Astrocyte (in vitro differentiated cells and primary cell): ENCODE data around the gene LELP1. TPM values are rescaled to one million over a fixed set of nuclear protein-coding genes. Genes with fewer than 3 reads are reported as not detected.
"Not testable (repeated sequence)": the region's sequence is repeated elsewhere in the genome, so short reads cannot be mapped to it uniquely, and the experiment has no call there.

Source experiments
- DNase-seq: peaks from one replicate; pipeline ENCODE4 v3.0.0-alpha.2; 2010; ENCODE audit warnings: low read depth
- FAIRE-seq: peaks from 2 replicates; lab custom pipeline; 2011; peaks lifted over from hg19 to GRCh38; lab: Jason Lieb, UNC
- H2AFZ ChIP-seq: 2 replicates; pipeline ENCODE4 v1.6.0; 2012; ENCODE audit warnings: low read depth, low read length, inconsistent platforms
- H3K27ac ChIP-seq: 2 replicates; pipeline ENCODE4 v1.5.1; 2011; ENCODE audit warnings: low read depth, low read length, inconsistent platforms
- H3K27me3 ChIP-seq: 2 replicates; pipeline ENCODE4 v1.6.0; 2011; ENCODE audit warnings: low read length, inconsistent platforms; ENCODE audit not compliant: insufficient read depth
- H3K36me3 ChIP-seq: 2 replicates; pipeline ENCODE4 v1.5.1; 2011; ENCODE audit warnings: low read length, inconsistent platforms; ENCODE audit not compliant: insufficient read depth
- H3K4me1 ChIP-seq: 2 replicates; pipeline ENCODE4 v1.5.1; 2011; ENCODE audit warnings: low read length, inconsistent platforms; ENCODE audit not compliant: insufficient read depth
- H3K4me2 ChIP-seq: 2 replicates; pipeline ENCODE4 v1.6.0; 2012; ENCODE audit warnings: low read length, inconsistent platforms
- H3K4me3 ChIP-seq: 2 replicates; pipeline ENCODE4 v1.5.1; 2011; ENCODE audit warnings: low read depth, mild to moderate bottlenecking, low read length, inconsistent platforms; ENCODE audit not compliant: insufficient read depth
- H3K79me2 ChIP-seq: 2 replicates; pipeline ENCODE4 v1.6.0; 2012; ENCODE audit warnings: mild to moderate bottlenecking, low read length, inconsistent platforms; ENCODE audit not compliant: insufficient read depth
- H3K9ac ChIP-seq: 2 replicates; pipeline ENCODE4 v1.6.0; 2012; ENCODE audit warnings: mild to moderate bottlenecking, low read length, inconsistent platforms
- H3K9me3 ChIP-seq: 2 replicates; pipeline ENCODE4 v1.5.1; 2012; ENCODE audit warnings: low read depth, mild to moderate bottlenecking, low read length, inconsistent platforms; ENCODE audit not compliant: insufficient read depth
- H4K20me1 ChIP-seq: 2 replicates; pipeline ENCODE4 v1.6.0; 2012; ENCODE audit warnings: low read length, inconsistent platforms; ENCODE audit not compliant: insufficient read depth
- H3K27ac Mint-ChIP-seq: one replicate; pipeline ENCODE4 v1.8.0; 2021; ENCODE audit warnings: mild to moderate bottlenecking, mixed read lengths; ENCODE audit not compliant: unreplicated experiment
- H3K27me3 Mint-ChIP-seq: one replicate; pipeline ENCODE4 v1.8.0; 2021; ENCODE audit warnings: low read depth, mixed read lengths; ENCODE audit not compliant: unreplicated experiment
- H3K36me3 Mint-ChIP-seq: one replicate; pipeline ENCODE4 v1.8.0; 2021; ENCODE audit warnings: low read depth, mixed read lengths; ENCODE audit not compliant: unreplicated experiment
- H3K4me1 Mint-ChIP-seq: one replicate; pipeline ENCODE4 v1.8.0; 2021; ENCODE audit warnings: low read depth, mixed read lengths; ENCODE audit not compliant: unreplicated experiment
- H3K4me3 Mint-ChIP-seq: one replicate; pipeline ENCODE4 v1.8.0; 2021; ENCODE audit warnings: mild to moderate bottlenecking, moderate library complexity, mixed read lengths; ENCODE audit not compliant: unreplicated experiment
- H3K9me3 Mint-ChIP-seq: one replicate; pipeline ENCODE4 v1.8.0; 2021; ENCODE audit warnings: mild to moderate bottlenecking, mixed read lengths; ENCODE audit not compliant: unreplicated experiment
- CTCF ChIP-seq: IDR thresholded peaks from 2 replicates; pipeline ENCODE4 v1.5.1; 2011; ENCODE audit warnings: low read depth, mild to moderate bottlenecking, inconsistent platforms, low read length, moderate library complexity; ENCODE audit not compliant: insufficient read depth
- EZH2 ChIP-seq: IDR thresholded peaks from 2 replicates; pipeline ENCODE4 v1.6.1; 2012; ENCODE audit warnings: mild to moderate bottlenecking, low read length, inconsistent platforms; ENCODE audit not compliant: insufficient read depth
- total RNA-seq: library from RNA; stranded (reverse); gene quantifications from 2 replicates; pipeline ENCODE4 v1.2.1, GENCODE V29; 2021

Gene LELP1
- total RNA-seq, 1 donor from 2014 or later, result not detected

GRCh38 chr1:153174624-153175023 lies 28.6 kb upstream of the LELP1 start:
- no peak for DNase-seq

GRCh38 chr1:153178922-153179321 lies 24.3 kb upstream of the LELP1 start:
- FAIRE-seq, result no peak
- Histone ChIP-seq H3K9ac (no peak overlapping the region), H3K4me3 (no peak overlapping the region), H3K36me3 (no peaks in the 10 kb centered on the region), H3K9me3 (no peaks in the 10 kb centered on the region), H3K79me2 (no peaks in the 10 kb centered on the region), H3K4me1 (no peaks in the 10 kb centered on the region), H3K27ac (no peak overlapping the region), H3K4me2 (no peak overlapping the region), H3K27me3 (no peaks in the 10 kb centered on the region), H2AFZ (no peak overlapping the region), H4K20me1 (no peaks in the 10 kb centered on the region)
- H3K9me3 Mint-ChIP-seq, result no peaks in the 10 kb centered on the region
- no peak for TF ChIP-seq EZH2
- no peak for TF ChIP-seq CTCF
- H3K36me3 Mint-ChIP-seq, result no peaks in the 10 kb centered on the region
- no peaks in the 10 kb centered on the region for H3K4me1 Mint-ChIP-seq
- no peak overlapping the region for H3K4me3 Mint-ChIP-seq
- no peak overlapping the region for H3K27ac Mint-ChIP-seq
- no peak for DNase-seq
- H3K27me3 Mint-ChIP-seq, result peaks cover 2% of the 10 kb centered on the region

More at GRCh38 chr1:153174624-153175023, 28.6 kb upstream of the LELP1 start:
- H3K79me2 ChIP-seq, result no peaks in the 10 kb centered on the region
- no peaks in the 10 kb centered on the region for H3K27me3 ChIP-seq
- H4K20me1 ChIP-seq, result no peaks in the 10 kb centered on the region
- H3K36me3 ChIP-seq, result no peaks in the 10 kb centered on the region
- TF ChIP-seq CTCF, result no peak
- TF ChIP-seq EZH2, result no peak
- no peak overlapping the region for H2AFZ ChIP-seq
- no peaks in the 10 kb centered on the region for H3K9me3 ChIP-seq
- H3K36me3 Mint-ChIP-seq, result no peaks in the 10 kb centered on the region
- H3K4me3 Mint-ChIP-seq, result no peak overlapping the region
- H3K9me3 Mint-ChIP-seq, result no peaks in the 10 kb centered on the region
- H3K4me3 ChIP-seq, result no peak overlapping the region
- no peak overlapping the region for H3K27ac ChIP-seq
- no peak for FAIRE-seq
- no peaks in the 10 kb centered on the region for H3K4me1 Mint-ChIP-seq
- H3K4me1 ChIP-seq, result no peaks in the 10 kb centered on the region
- no peak overlapping the region for H3K4me2 ChIP-seq
- no peak overlapping the region for H3K9ac ChIP-seq
- peaks cover 9% of the 10 kb centered on the region for H3K27me3 Mint-ChIP-seq
- H3K27ac Mint-ChIP-seq, result no peak overlapping the region

GRCh38 chr1:153180556-153180955 lies 22.7 kb upstream of the LELP1 start:
- Histone ChIP-seq H3K79me2 (no peaks in the 10 kb centered on the region), H3K9me3 (no peaks in the 10 kb centered on the region), H3K27me3 (no peaks in the 10 kb centered on the region), H3K36me3 (no peaks in the 10 kb centered on the region), H3K4me1 (no peaks in the 10 kb centered on the region), H2AFZ (no peak overlapping the region), H3K9ac (no peak overlapping the region), H3K4me2 (no peak overlapping the region), H3K27ac (no peak overlapping the region), H4K20me1 (no peaks in the 10 kb centered on the region), H3K4me3 (no peak overlapping the region)
- Mint-ChIP-seq H3K9me3 (peaks cover 4% of the 10 kb centered on the region), H3K27me3 (peaks cover 2% of the 10 kb centered on the region), H3K4me1 (no peaks in the 10 kb centered on the region), H3K27ac (no peak overlapping the region), H3K4me3 (no peak overlapping the region), H3K36me3 (no peaks in the 10 kb centered on the region)
- no peak for DNase-seq
- FAIRE-seq, result no peak
- TF ChIP-seq CTCF (no peak), EZH2 (no peak)

- not testable (repeated sequence) for H3K4me3 ChIP-seq, H4K20me1 ChIP-seq, H2AFZ ChIP-seq, H3K4me2 ChIP-seq, H3K4me1 ChIP-seq, H3K27ac ChIP-seq, H3K36me3 ChIP-seq, H3K27ac Mint-ChIP-seq, DNase-seq, H3K27me3 ChIP-seq, H3K4me1 Mint-ChIP-seq, H3K9me3 ChIP-seq, H3K27me3 Mint-ChIP-seq, FAIRE-seq, H3K9ac ChIP-seq, H3K4me3 Mint-ChIP-seq, H3K36me3 Mint-ChIP-seq, H3K79me2 ChIP-seq
- H3K9me3 Mint-ChIP-seq, result peaks cover 11% of the 10 kb centered on the region
Measured at GRCh38 chr1:153188301-153188700, 14.9 kb upstream of the LELP1 start.
